Measurements from ENCODE around the gene MSANTD1.
"Not testable (repeated sequence)": the region's sequence is repeated elsewhere in the genome, so short reads cannot be mapped to it uniquely, and the experiment has no call there.

Gene MSANTD1

DNA sequence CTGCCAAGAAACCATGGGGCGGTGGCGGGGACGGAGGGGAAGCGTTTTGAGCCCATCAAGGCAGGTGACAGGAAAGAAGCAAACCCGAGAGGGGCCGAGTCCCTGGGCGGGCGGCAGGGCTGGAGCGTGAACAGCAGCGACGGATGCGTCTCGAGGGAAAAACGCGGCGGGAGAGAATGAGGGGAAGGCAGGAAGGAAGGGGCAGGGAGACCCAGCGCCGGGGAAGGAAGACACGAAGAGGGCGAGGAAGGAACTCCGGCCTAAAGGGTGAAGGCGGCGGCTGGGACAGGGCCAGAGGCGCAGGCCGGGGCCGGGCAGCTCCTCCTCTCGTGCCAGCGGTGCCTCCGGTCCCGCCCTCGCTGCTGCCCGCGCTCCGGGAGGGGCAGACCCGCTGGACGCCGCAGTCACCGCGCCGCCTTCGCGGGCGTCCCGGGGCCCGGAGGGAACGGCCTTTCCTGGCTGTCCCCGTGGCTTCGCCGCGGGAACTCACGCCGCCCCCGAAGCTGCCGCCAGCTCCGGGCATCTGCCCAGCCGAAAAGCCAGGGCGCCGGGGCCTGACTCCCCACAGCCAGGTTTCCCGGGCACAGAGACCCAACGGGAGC lies 43.1 kb downstream of the MSANTD1 start:
- DNase-seq, result no peak

DNA sequence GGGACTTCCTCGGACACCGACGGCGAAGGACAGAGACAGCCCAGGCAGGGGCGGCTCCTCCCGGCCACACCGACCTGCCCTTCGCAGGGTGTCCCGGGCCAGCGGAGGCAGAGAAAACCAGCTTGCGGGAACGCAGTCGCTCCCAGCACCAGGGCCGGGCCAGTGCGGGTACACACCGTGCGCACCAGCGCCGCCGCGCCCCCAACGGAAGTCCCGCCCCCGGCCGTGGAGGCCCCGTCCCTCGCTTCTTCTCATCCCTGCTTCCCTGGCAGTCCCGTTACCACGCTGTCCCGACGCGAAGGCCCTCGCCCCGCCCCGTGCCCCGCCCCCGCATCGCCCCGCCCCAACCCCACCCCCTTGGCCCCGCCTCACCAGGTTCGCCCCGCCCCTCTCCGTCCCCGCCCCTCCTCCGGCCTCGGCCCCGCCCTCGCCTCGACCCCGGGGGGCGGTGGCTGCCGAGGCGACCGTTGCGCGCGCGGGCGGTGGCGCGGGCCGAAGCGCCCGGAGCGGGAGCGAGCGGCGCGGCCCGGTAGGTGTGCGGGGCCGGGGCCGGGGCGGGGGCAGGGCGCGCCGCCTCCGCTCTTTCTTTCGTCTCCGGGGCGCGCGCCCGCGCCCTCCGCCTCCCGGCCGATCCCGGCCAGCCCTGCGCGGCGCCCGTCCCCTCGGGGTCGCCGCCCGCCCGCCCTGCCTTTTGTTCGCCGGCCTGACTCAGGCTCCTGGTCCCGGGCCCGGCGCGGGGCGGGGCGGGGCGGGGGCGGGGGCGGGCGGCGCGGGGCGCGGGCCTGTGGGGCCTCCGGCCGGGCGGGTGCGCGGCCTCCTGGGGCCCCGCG lies 43.8 kb downstream of the MSANTD1 start, which contains the start of gene RGS12:
Gene RGS12, plus strand, starts transcription at position 451 of the 830 bp plus-strand sequence. CDS start 23,150 bp downstream, outside the sequence.
- DNase-seq, result peak; percentile 87

- DNase-seq, result no peak
Measured at GRCh38 chr4:3293401-3294391, 44.7 kb downstream of the MSANTD1 start.

DNA sequence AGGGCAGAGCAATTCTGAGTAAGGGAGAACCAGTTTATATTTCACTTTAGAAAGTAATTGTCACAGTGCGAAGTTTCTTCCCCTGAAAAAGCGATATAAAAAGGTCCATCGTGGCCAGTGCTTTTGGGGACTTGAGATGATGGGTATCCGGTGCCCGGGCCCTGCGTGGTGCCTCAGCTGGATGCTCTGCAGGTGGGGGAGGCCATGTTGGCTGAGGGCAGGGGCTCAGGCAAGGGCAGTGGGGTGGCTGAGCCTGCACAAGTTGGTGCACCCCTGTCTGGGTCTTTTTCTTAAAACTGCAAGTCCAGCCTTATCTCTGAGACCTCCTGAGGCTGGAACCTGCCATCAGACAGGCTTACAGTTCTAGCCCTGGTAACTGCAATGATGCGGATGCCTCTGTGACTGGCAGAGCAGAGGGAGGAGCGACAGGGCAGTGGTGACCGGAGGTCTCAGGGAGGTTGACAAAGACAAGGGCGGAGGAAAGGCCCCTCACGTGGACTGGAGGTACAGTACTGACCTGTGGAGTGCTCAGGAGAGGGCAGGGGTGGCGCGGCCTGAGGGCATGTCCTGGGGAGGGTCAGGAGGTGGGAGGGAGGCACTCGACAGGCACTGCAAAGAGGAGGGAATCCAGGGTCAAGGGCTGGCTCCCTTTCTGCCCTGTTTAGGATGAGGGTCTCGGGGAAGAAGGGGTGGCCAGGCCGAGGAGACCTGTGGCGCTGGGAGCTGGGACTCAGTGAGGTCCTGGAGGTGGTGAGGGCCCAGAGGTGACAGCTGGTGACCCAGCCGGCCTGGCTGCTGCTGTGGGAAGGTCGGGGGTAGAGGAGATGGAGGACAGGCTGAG lies 45.7 kb downstream of the MSANTD1 start:
- no peak for DNase-seq

GRCh38 chr4:3295837-3296624 lies 47.1 kb downstream of the MSANTD1 start:
- DNase-seq, result no peak

DNA sequence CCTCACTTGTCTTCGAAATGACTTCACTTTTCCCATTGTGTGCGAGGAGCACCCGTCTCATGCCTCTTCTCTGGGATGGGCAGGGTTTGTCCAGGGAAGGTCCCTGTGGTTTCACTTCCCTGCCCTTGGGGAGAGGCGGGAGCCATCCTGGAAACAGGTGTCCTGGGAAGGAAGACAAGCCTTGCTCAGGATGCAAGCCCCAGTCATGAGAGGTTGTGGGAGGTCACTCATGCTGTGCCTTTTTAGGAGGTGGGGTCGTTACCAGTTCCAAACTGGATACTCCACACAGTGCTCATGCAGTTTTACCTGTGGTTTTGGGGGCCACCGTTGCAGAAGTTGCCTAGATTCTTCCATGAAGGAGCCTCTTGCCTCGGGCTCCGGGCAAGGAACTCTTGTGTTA lies 47.7 kb downstream of the MSANTD1 start:
- DNase-seq, result no peak

DNA sequence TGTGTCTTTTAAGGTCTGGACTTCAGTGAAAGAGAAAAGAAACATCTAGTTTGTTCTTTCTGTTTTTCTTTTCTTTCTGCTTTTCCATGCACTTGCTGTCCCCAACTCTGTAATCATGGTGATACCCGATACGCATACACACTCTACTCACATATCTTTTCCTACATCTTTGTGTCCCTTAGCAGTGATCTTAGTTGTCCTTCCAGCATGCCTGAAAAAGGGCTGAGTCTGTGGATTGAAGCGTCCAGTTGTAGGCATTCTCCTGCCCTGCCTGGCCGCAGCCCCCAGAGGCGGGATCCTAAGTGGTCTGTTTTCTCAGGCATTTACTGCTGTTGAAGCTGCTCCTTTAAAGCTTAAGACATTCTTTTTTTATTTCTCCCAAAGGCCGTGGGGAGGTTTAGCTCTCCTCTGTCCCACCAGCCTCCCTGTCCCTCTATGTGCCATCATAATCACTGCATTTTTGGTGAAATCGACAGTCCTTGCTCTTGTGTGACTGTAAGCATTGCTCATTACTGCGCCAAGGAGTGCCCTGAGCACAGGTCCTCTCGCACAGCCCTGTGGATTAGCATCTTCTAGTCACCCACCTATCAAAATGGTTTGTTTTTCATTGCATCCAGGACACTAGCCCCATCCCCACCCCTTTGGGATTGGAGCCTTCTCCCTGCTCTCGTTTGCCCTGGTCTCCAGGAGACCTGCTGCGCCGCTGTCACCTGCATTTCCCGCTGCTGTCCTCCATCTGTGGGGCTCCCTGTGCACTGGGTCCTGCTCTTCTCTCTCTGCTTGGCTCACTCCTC lies 48.3 kb downstream of the MSANTD1 start:
- DNase-seq, result no peak

- no peak for DNase-seq
Measured at GRCh38 chr4:3299122-3299975, 50.4 kb downstream of the MSANTD1 start.

DNA sequence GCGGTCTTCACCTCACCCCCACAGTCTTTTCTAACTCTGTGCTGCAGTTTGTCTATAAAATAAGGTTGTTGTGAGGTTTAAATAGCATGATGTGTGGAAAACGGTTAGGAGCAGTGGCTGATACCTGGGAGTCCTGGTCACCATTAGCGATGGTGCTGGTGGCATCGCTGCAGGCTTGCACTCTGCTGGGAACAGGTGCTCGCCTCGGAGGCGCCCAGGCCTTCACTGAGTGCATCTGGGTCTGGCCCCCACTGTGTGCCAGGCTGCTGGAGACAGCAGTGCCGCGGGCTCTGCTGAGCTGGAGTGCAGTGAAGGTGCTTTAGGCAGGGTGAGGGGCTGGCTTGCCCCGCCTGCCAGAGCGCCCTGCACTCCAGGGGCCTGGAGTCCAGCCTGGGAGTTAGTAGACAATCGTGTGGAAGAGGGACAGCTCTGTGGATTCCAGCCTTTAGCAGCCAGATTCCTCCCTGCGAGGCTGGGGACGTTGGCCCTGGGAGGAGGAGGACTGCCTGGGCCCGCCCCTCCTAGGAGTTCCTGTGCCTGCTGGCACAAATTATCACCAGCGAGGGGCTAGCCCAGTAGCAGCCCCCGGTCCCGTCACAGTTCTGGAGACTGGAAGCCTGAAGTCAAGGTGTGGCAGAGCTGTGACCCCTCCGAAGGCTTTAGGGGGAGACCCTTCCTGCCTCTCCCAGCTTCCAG lies 51.2 kb downstream of the MSANTD1 start:
- no peak for DNase-seq

DNA sequence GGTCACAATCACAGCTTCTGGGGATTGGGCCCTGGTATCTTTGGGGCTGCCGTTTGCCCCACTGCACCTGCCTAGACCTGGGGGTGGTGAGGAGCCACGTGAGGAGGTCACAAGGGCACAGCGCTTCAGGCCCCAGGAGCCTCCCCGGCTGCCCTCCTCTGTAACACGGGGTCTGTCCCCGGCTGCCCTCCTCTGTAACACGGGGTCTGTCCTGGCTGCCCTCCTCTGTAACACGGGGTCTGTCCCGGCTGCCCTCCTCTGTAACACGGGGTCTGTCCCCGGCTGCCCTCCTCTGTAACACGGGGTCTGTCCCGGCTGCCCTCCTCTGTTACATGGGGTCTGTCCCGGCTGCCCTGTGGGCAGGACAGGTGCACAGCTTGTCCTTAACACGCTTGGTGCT lies 51.9 kb downstream of the MSANTD1 start:
- DNase-seq, result not testable (repeated sequence)

GRCh38 chr4:3301450-3302172 lies 52.7 kb downstream of the MSANTD1 start:
- DNase-seq, result no peak

DNA sequence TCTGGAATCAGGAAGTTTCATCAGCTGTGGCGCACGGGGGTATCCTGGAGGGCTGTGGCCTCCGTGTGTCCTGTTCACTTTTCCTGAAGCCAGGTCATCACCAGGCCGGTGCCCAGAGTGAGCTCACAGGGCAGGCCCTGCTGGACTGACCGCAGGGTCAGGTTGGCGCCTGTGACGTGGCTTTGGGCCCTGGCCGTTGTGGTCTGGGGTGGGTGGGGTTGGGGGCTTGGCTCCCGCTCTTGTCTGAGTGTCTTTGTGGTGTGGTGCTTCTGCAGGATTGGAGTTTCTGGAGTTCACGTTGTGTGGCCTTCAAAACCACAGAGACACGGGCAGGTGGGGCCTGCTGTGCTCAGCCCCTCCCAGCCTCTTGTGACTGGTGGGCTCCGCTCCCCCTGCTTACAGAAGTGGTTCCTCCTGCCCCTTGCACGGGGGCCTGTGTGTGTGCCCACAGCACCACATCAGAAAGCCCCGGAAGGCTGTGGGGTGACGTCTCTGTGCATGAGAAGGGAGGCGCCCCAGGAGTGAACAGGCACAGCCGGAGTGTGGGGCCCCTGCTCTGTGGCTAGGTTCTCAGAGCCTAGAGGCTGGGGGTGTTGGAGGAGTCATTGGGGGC lies 53.3 kb downstream of the MSANTD1 start:
- no peak for DNase-seq

DNA sequence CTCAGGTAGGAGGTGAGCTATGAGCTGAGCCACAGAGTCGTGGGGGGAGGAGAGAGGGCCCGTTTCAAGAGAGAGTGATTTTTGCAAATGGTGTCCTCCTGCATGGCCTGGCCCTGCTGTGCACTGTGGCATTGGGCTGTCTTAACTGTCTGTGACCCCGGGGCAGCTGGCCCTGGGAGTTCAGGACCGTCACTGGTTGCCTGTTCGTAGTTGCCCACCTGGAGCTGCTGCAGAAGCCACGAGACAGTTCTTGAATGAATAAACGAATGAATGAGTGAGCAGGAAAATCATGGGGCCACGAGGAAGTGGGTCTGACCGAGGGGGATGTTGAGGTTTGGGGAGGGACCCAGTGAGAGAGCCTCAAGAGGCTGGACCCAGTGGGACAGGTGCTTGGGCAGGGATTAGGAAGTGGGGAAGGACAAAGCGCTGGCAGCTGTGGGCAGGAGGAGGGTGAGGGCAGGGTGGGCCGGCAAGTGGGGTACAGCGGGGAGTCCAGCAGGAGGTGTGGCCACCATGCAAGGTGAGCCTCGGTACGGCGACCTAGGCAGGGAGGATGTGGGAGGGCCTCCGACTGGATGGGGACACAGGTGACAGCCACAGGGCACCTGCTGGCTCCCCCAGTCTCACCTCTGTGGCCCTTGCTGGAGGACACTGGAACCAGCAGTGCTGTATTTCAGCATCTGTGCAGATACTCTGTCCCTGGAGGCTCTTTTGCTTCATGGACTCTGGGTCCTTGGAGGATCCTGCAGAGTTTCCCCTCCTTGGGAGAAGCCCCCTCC lies 54.0 kb downstream of the MSANTD1 start:
- no peak for DNase-seq

DNA sequence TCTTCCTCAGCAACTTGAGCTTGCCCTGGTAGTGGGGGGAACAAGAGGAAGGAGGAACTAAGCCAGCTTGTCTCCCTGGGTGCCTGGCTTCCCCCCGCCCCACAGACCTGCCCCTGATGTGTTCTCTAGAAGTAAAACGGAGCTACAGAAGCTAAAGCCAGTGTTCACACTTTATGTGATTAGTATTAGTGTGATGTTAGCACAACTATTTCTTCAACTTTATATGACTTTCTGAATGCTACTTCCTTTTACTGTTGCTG lies 54.5 kb downstream of the MSANTD1 start:
- no peak for DNase-seq

- DNase-seq, result peak; percentile 28
Measured at GRCh38 chr4:3303923-3304710, 55.2 kb downstream of the MSANTD1 start.

Data from NCI-H2107 (cell line).